Right renal pelvis (tissue), 4 donors: Measurements from ENCODE around the gene EMILIN3. TPM values are rescaled to one million over a fixed set of nuclear protein-coding genes. Genes with fewer than 3 reads are reported as not detected.

Source experiments
- DNase-seq, 4 donors: peaks; one replicate each; pipeline ENCODE4 v3.0.0-alpha.2; 2013; ENCODE audit warnings: low read depth in 4 of 4, low spot score in 3 of 4, missing footprints in 1 of 4
- polyA plus RNA-seq, 4 donors: library from polyadenylated mRNA; unstranded; fragments of 120-200 nt; gene quantifications; one replicate each; pipeline ENCODE4 v1.2.1, GENCODE V29; 2013; ENCODE audit not compliant: insufficient read length in 4 of 4

The EMILIN3 gene, protein sequence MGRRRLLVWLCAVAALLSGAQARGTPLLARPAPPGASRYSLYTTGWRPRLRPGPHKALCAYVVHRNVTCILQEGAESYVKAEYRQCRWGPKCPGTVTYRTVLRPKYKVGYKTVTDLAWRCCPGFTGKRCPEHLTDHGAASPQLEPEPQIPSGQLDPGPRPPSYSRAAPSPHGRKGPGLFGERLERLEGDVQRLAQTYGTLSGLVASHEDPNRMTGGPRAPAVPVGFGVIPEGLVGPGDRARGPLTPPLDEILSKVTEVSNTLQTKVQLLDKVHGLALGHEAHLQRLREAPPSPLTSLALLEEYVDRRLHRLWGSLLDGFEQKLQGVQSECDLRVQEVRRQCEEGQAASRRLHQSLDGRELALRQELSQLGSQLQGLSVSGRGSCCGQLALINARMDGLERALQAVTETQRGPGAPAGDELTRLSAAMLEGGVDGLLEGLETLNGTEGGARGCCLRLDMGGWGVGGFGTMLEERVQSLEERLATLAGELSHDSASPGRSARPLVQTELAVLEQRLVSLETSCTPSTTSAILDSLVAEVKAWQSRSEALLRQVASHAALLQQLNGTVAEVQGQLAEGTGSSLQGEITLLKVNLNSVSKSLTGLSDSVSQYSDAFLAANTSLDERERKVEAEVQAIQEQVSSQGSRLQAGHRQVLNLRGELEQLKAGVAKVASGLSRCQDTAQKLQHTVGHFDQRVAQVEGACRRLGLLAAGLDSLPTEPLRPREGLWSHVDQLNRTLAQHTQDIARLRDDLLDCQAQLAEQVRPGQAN
- 10 to 100 TPM in 1 of 4 donors, 1 to 10 TPM in 3; 7.5 to 11.4 (median 9.6) TPM for polyA plus RNA-seq

DNA sequence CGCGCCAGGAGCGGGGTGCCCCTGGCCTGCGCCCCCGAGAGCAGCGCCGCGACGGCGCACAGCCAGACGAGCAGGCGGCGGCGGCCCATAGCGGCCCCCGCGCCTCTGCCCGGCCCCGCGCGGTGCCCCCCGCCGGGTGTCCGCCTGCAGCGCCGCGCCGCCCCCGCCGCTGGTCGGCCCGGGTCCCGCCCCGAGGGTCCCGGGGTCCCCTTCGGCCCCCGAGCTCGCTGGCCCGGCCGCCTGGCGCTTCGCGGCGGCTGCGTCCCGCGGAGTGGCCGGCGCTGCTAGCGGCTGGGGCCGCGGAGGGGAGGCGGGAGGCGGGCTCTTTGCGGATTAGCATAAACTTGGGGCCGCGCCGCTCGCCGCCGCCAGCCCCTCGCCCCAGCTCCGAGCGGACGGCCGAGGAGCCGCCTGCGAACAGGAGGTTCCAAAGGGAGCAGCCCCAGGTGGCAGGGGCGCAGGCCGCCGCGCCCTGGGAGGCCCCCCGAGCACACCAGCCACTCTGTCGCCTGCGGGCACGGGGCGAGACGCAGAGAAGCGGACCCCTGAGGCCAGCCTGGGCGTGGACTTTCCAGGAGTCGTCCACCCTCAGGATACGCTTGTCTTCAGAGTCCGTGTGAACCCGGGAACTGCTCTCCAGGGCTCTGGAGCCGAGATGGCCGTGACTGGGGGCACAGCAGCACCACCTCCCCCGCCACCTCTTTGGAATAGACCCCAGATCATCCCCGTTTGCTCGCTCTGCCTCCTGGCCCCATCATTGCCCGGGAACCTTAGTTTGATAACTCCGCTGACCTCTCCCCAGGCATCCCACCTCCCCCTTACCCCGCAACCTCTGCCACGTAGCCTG, at the start of gene EMILIN3:
Gene EMILIN3, minus strand, starts transcription at position 273 of the 847 bp plus-strand sequence. Its CDS starts 184 bp downstream, at position 89.
- no peak for DNase-seq

DNA sequence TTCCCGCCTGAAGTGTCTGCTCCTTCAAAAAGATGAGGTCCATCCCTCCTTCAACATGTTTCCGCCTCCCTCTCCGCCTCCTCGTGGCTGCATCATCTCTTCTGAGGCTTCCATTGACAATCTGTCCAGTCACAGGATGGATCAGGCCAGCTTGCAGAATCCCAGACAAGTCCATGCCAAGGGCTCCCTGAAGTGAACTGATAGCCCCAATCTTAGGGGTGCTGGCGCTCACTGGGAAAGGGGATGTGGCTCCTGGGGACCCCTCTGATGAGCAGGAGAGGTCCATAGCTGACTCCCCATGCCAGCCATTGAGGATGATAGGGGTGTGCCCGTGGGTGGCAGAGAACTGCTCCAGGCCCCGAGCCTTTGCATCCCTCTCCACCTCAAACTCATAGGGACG, 48.6 kb upstream of the EMILIN3 start:
- no peak for DNase-seq

DNA sequence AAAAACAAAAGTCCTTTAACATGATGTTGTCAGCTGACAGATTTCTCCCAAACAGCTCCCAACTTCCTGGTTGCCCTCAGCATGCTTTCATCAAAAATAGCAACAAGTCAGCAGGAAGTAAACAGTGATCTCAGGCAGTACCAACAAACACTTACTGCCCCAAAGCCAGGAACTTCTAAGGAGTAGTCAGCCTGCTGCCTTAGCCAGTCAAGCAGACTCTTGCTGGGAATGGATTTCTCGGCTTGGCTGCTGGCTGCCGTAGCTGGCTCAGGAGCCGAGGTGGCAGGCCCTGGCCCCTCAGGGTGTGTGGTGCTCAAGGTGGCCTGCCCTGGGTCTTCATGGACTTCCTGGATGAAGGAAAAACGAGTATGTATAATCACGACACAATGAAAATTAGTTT, 46.6 kb upstream of the EMILIN3 start:
- DNase-seq, result no peak

DNA sequence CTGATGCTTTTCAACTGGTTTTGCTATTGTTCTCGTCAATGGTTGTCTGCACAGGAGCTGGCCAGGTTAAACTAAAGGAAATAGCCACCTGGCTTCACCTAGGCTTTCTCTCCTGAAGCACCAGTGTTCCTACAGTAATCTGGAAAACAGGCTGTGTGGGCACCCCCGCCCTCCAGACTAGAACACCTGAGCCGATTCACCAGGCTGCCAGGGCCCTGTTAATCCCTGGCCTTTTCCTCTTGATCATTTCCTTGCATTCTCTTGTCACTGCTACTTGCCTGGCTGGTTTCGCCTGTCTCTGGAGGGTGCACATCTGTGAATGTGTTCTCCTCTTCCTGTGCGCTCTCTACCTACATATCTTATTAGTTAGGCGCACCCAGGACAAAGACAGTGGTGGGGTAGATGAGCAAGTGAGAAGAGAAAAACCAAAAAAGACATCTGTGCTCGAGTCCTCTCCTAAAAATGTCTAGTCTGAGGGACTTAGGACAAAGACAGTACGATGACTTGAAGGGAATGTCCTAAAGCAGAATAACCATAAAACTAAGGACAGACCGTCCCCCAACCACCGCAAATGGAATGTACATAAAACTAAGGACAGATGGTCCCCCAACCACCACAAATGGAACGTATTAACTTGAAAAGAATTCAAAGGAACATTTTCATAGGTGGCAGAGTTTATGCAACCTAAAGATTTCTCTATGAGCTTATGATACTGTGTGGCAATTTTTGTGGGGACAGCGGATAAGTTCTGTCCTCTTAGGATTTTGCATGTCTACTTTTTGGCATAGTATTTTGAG, 45.9 kb upstream of the EMILIN3 start:
- no peak for DNase-seq

DNA sequence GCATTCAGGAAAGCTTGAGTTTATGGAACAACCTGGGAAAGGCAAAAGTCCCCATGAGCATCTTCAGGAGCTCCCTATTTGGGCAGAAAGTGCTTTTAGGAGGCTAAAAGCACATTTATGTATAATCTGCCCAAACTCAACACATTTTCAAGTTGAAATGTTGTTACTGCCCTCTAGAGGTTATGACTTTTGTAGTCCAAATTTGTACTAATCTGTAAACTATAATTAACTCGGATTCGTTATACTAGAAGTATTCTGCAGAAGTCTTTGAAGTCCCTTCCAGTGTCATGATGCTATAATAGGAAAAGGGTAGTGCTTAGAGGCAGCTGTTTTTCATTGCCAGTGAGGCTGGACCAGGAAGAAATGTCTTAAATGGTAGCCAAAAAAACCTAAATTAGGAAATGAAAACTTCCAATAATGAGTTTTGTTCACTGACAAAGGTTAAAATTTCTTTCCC, 44.8 kb upstream of the EMILIN3 start:
- DNase-seq, result no peak

DNA sequence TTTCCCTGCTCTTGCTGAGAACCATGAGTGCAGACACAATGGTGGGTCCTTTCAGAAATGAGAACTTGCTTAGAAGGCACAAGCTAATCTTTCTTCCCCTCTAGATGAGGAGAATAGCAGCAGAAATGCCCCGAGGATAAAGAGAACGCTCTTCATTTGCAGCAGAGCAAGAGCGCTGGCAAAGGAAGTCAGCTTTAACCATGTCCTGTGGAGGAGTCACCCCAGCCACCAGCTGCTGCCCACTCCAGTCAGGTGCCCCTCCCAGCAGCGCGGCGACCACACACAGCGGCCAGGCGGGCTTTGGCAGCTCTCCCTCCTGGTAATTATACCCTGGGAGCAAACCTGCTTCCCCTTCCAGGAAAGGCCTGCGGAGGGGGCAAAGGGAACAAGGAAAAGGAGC, 42.4 kb upstream of the EMILIN3 start:
- DNase-seq, result no peak

DNA sequence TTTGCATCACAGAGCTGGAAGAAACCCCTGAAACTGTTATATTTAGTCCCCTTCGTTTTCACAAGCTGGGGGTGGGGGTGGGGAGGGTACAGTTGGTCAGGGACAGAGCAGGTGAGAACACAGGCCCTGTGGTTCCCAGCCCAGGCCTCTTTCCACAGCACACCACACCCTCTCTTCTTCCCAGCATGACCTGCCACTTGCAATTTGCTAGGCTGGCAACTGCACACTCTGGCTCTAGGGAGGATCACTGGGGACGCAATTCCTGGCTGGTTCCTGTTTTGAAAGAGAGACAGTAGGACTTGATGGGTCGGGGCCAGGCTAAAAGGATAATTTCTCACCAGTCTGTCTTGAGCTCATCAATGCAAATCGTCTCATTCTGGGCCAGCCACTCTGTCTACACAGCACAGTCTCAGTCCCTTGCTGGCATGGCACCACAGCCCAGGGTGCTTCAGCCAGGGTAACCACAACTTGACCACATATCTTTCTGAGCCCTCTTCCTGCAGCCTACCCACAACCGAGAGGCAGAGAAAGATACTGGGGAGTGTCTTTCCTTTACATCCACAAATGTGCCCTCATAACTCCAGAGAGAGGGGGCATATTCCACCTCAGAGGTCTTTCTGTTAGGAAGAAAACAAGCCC, 41.7 kb upstream of the EMILIN3 start:
- no peak for DNase-seq

DNA sequence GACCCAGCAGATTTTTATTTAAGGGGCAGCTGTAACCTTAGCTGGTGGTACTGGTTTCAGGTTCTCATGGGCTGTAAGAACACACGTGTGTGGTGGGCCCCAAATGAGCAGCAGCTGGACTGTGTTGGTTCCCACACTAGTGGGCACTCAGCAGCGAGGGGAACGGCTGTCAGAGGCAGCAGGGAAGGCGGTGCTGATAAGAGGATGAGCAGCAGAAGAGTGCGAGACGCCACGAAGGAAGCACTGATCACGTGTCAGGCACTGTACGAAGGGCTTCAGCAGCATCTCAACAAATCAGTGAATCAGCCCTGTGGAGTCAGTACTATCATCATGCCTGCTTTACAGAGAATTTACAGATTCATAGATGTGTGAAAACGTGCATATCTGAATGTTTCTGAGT, 41.0 kb upstream of the EMILIN3 start:
- no peak for DNase-seq

DNA sequence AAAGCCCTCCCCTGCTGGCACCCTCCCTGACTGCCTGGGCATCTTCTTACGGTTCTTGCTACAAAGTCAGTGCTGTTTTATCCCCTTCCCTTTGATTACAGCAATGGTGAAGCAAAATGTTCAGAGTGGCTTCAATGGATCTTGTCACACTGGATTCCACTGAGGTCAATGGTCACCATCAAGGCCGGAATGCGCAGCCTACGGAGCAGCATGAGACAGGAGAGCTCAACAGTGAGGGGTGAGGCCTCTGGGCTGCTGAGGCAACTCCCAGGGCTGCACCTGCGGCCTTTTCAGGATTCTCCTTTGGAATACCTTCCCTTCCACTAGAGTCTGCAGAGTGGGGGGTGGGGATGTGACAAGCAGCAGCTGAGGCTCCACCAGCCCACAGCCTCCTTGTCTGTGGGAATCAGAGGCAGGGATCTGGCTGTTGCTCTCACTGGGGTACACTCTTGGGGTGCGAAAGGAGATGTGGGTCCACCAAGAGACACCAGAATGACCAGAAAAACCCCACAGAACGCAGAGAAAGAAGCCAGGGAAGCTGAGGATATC, 40.4 kb upstream of the EMILIN3 start:
- DNase-seq, result no peak

DNA sequence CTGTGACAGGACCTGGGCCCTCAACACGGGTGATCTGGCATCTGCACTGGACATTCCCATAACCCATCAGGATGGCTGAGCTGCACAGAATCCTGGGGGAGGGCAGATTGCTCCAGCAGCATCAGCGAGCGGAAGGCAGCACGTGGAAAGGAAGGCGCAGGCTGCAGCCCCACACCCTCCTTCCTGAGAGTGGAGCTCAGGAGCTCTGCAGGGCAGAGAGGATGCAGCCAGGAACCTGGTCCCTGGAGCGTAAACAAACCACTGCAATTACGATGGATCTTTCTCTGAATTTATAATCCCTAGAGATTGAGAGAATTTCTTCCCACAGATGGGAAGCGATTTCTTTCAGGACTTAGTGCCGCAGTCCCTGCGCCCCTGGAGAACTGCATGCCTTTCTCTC, 39.7 kb upstream of the EMILIN3 start:
- DNase-seq, result no peak

DNA sequence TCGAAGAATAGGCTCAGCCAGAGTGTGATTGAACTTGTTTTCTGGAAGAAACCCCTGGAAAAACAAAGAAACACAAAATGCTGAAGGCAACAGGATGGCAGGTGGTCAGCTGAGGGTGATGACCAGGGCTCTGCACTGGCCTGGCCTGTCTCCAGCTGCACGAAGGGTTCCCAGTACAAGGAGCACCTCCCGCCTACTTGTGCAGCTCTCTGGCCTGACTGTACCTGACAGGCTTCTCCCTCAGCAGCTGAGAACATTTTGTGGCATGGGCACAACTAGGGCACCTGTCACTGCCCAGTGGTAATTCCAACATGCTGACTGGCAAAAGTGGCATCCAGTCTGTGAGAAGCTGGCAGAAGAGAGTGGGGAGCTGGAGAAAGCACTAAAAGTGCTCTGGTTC, 38.8 kb upstream of the EMILIN3 start:
- no peak for DNase-seq

DNA sequence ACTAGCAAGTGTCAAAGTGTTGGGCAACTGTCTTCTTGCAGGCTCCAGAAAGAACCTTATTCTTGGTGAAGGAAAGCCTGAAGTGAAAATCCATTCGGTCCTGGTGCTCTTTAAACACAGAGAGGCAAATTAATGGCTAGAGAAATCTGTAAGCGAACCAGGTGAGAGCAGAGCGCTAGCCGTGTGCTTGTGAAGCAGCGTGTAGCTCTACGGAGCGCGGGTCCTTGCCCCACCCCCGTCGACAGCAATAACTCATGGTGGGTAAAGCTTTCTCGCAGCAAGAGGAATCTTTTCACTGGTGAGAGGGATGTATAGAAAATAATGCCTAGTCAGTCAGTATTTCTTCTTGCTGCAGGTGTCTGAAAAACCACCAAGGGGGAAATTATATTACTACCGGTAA, 37.0 kb upstream of the EMILIN3 start:
- DNase-seq, result no peak

DNA sequence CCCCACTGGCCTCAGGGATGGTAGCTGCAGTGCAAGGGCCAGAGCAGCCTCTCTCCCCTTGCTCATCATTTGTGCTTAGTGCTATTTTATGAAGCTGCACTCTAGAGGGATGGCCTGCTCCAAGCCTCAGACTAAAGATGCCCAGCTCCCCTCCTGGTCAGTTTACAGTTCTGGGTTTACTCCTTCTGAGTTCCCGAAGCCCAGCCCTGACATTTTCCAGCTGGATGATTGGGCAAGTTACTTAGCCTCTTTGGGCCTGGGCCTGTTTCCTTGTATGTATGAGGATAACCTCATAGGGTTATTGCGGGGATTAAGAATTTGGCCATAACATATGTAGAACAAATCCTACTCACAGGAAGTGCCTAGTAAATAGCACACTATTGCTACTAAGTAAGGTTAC, 31.8 kb upstream of the EMILIN3 start:
- peak in 2 of 4 donors; percentile 40 to 47 for DNase-seq

DNA sequence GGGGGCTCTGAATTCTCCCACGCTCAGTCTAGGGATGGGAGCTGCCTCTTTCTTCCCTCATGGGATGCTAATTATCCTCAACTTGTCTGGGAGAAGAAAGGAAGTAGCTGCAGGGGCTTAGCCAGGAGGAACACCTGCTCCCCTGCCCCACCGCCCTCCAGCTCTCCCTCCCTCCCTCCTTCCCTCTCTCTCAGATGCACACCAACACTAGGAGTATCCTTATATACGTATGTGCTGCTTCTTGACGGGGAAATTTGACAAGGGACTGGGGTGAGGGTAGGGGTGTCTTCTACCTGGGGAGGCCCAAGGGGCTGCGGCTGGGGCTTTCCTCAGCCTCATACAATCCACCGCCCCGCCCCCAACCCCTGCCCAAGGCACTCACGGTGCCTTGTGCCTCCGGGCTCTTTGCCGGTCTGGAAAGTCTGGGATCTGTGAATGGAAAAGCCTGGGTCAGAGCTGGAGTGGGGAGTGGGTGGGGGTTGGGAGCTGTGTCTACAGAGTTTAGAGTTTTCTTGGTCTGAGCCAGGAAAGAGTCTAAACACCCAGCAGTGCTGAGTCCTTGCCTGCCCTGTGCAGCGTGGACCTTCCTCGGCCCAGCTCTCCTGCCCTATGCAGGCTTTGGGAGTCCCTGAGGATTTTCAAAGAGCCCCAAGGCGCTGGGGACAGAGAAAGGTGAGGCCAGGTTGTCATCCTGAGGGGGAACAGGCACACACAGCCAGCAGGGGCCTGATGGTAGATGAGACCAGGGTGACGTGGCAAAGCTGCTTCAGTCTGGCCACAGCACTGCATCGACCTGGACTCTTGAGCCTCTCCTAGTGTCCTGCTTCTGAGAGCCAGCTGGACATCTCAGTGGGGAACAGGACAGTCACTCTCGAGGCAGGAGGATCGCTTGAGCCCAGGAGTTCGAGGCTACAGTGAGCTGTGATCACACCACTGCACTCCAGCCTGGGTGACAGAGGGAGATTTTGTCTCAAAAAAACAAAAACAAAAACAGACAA, 29.3 kb upstream of the EMILIN3 start:
- no peak for DNase-seq

DNA sequence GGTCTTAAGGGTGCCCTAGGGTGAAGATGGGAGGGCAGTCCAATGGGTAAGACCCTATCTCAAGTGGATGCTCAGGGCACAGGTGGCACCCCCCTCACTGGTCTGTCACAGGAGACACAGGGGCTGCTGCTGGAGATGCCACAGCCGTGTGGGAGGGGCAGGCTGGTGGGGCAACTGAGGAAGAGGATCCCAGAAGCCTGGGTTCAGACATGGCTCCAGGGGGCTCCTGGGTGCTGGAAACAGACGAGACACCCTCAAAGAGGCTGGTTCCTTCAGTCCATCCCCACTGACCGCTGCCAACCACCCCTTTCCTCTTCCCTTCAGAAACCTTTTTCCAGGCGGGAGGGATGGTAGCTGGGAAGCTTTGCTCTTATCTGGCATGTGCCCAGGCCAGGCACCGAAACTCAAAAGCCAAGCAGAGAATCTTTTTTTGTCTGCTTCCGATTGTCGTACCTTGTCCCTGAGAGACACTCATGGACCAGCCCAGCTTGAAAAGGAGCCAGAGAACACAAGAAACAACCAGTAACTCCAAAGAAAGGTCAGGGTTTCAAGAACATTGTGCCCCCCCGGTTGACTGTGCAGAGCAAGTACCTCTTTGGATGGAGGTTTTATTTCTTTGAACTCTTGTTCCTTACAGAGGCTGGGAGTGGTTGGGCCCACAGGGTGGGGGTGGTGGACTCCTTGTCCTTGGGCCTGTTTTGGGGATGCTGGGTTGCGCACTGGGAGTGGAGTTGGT, 28.5 kb upstream of the EMILIN3 start:
- no peak for DNase-seq

DNA sequence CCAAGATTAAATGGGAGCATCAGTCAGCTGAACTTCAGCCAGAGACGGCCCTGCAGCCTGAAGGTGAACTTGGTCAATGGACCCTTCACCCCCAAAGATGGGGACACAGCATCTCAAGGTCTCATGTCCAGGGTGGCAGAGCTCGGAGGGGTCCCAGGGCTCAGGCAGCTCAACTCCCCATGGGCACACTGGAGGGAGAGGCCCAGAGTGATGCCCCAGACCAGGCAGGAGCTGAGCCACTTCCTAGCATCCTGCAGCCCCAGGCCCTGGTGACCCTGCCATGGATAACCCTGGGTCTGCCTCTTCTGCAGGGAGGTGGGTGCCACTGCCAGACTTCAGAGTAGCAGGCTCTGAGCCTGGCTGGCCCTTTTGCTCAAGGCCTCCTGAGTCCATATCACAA, 27.5 kb upstream of the EMILIN3 start:
- no peak for DNase-seq

DNA sequence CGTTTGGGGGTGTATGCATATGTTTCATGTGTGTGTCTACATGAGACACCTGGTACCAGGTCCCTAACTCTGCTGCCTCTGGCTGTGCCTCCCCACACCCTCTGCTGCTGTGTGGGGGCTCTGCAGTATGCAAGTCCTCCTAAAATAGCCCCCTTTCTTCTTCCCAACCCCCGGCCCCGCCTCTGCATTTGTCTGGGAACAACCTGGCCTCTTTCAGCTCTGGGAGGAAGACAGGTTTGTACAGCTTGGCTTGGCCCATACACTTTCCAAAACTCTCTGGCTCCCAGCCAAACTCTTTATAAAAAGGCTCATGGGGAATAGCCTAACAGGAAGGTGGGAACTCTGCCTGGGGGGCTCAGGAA, 27.1 kb upstream of the EMILIN3 start:
- DNase-seq, result no peak
